GM21717 (cell line): ENCODE measurements around the gene NTMT1.
"Not testable (repeated sequence)": the region's sequence is repeated elsewhere in the genome, so short reads cannot be mapped to it uniquely, and the experiment has no call there.

Experiments
- ATAC-seq: cut with Tn5 transposase; IDR thresholded peaks from one replicate; pipeline ENCODE4 v1.9.1; 2021; ENCODE audit warnings: mild to moderate bottlenecking, moderate library complexity; ENCODE audit not compliant: unreplicated experiment

The NTMT1 gene

GRCh38 chr9:129649726-129650679, 24.0 kb downstream of the NTMT1 start:
- no peak for ATAC-seq

- ATAC-seq = no peak
These were observed 24.8 kb downstream of the NTMT1 start for GRCh38 chr9:129650680-129651235.

- no peak for ATAC-seq
These were observed 28.0 kb downstream of the NTMT1 start for GRCh38 chr9:129653823-129654553.

- no peak for ATAC-seq
These were observed 28.6 kb downstream of the NTMT1 start for GRCh38 chr9:129654554-129655040.

- no peak for ATAC-seq
These were observed 29.2 kb downstream of the NTMT1 start for GRCh38 chr9:129655154-129655553.

GRCh38 chr9:129655696-129656095, 29.7 kb downstream of the NTMT1 start:
- ATAC-seq = no peak

GRCh38 chr9:129656795-129657390, 30.9 kb downstream of the NTMT1 start:
- ATAC-seq = no peak

GRCh38 chr9:129661029-129661428, 35.1 kb downstream of the NTMT1 start:
- no peak for ATAC-seq

- not testable (repeated sequence) for ATAC-seq
These were observed 36.3 kb downstream of the NTMT1 start for GRCh38 chr9:129662239-129662638.

- no peak for ATAC-seq
These were observed 38.9 kb downstream of the NTMT1 start for GRCh38 chr9:129664746-129665388.

- no peak for ATAC-seq
These were observed 39.4 kb downstream of the NTMT1 start, which contains the start of gene PRRX2 for GRCh38 chr9:129665389-129665775. PRRX2 (plus strand) TSS chr9:129665647; CDS start chr9:129665868, 221 bp downstream.

GRCh38 chr9:129665814-129666520, 40.0 kb downstream of the NTMT1 start:
- ATAC-seq = no peak

GRCh38 chr9:129666575-129666974, 40.6 kb downstream of the NTMT1 start:
- no peak for ATAC-seq

GRCh38 chr9:129667378-129667777, 41.4 kb downstream of the NTMT1 start:
- no peak for ATAC-seq

GRCh38 chr9:129667850-129668249, 41.9 kb downstream of the NTMT1 start:
- no peak for ATAC-seq

- ATAC-seq = no peak
These were observed 43.3 kb downstream of the NTMT1 start for GRCh38 chr9:129669141-129669718.

- ATAC-seq = no peak
These were observed 44.0 kb downstream of the NTMT1 start for GRCh38 chr9:129669946-129670345.

GRCh38 chr9:129671065-129671464, 45.1 kb downstream of the NTMT1 start:
- no peak for ATAC-seq

GRCh38 chr9:129671519-129671918, 45.6 kb downstream of the NTMT1 start:
- no peak for ATAC-seq
